ENCODE measurements around the gene BORCS5.
A peak's percentile ranks its signal among the peaks of the same experiment; 100 is the strongest.
"Not testable (repeated sequence)": the region's sequence is repeated elsewhere in the genome, so short reads cannot be mapped to it uniquely, and the experiment has no call there.

The BORCS5 gene

GRCh38 chr12:12356896-12357718 is at the start of gene BORCS5:
BORCS5 (plus strand) TSS chr12:12357078; CDS start chr12:12357452, 374 bp downstream.
- DNase-seq, result peak; percentile 96

- DNase-seq, result not testable (repeated sequence)
Measured at GRCh38 chr12:12310695-12311094, 46.2 kb upstream of the BORCS5 start.

GRCh38 chr12:12315838-12316237 is 41.0 kb upstream of the BORCS5 start:
- no peak for DNase-seq

- peak; percentile 11 for DNase-seq
Measured at GRCh38 chr12:12319451-12320183, 37.3 kb upstream of the BORCS5 start.

- no peak for DNase-seq
Measured at GRCh38 chr12:12323118-12323517, 33.8 kb upstream of the BORCS5 start.

GRCh38 chr12:12323591-12323990 is 33.3 kb upstream of the BORCS5 start:
- DNase-seq, result no peak

- DNase-seq, result no peak
Measured at GRCh38 chr12:12326262-12326661, 30.6 kb upstream of the BORCS5 start.

- DNase-seq, result peak; percentile 84
Measured at GRCh38 chr12:12327802-12328201, 29.1 kb upstream of the BORCS5 start.

GRCh38 chr12:12331244-12331771 is 25.6 kb upstream of the BORCS5 start:
- DNase-seq, result no peak

GRCh38 chr12:12331896-12332295 is 25.0 kb upstream of the BORCS5 start:
- DNase-seq, result no peak

GRCh38 chr12:12333407-12334366 is 23.2 kb upstream of the BORCS5 start:
- no peak for DNase-seq

- DNase-seq, result peak; percentile 63
Measured at GRCh38 chr12:12334367-12335040, 22.4 kb upstream of the BORCS5 start.

- no peak for DNase-seq
Measured at GRCh38 chr12:12336049-12336411, 20.8 kb upstream of the BORCS5 start.

- no peak for DNase-seq
Measured at GRCh38 chr12:12336511-12336910, 20.4 kb upstream of the BORCS5 start.

- DNase-seq, result no peak
Measured at GRCh38 chr12:12338527-12339168, 18.2 kb upstream of the BORCS5 start.

GRCh38 chr12:12349711-12350665 is 6.9 kb upstream of the BORCS5 start, which contains the start of gene MANSC1:
MANSC1 (minus strand) TSS chr12:12350242; CDS start chr12:12343314, 6,928 bp downstream.
- peak; percentile 51 for DNase-seq

GRCh38 chr12:12350868-12351463 is 5.9 kb upstream of the BORCS5 start:
- DNase-seq, result no peak

- not testable (repeated sequence) for DNase-seq
Measured at GRCh38 chr12:12351468-12352185, 5.3 kb upstream of the BORCS5 start.

GRCh38 chr12:12353276-12353675 is 3.6 kb upstream of the BORCS5 start:
- DNase-seq, result no peak
